ENCODE measurements around the gene WDR90. TPM values are rescaled to one million over a fixed set of nuclear protein-coding genes. Genes with fewer than 3 reads are reported as not detected.

The WDR90 gene
- total and polyA plus RNA-seq, 8 donors = 19.9 to 114 (median 30.5) TPM

DNA sequence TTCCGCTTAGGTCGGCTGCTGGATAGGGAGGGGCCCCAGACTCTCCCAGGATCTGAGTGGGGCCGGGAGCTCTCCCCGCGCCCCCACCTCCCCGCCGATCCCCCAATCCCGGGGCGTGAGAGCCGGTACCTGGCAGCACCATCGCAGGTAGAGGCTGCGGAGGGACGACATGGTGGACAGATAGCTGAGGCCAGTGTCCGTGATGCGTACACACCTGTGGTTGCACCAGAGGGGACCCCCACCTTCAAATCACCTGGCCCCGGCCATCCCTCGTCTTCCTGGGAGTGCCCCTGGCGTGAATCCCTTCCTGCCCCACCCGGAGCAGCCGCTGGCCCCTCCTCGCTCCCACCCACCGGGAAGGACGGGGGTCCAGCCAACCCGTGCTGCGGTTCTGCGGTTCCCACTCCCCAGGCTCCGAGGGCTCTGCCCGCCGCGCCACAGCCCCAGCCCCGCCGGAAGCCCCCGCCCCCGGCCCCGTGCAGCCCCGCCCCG lies 45.7 kb downstream of the WDR90 start:
- H3K27ac ChIP-seq = no peak overlapping the region
- peak overlapping the region; percentile 22 to 52 (median 32) for H3K4me3 ChIP-seq
- 0 to 3% (median 2%) methylated on average over 11 to 37 of the region's 37 CpGs for WGBS, 5 donors

DNA sequence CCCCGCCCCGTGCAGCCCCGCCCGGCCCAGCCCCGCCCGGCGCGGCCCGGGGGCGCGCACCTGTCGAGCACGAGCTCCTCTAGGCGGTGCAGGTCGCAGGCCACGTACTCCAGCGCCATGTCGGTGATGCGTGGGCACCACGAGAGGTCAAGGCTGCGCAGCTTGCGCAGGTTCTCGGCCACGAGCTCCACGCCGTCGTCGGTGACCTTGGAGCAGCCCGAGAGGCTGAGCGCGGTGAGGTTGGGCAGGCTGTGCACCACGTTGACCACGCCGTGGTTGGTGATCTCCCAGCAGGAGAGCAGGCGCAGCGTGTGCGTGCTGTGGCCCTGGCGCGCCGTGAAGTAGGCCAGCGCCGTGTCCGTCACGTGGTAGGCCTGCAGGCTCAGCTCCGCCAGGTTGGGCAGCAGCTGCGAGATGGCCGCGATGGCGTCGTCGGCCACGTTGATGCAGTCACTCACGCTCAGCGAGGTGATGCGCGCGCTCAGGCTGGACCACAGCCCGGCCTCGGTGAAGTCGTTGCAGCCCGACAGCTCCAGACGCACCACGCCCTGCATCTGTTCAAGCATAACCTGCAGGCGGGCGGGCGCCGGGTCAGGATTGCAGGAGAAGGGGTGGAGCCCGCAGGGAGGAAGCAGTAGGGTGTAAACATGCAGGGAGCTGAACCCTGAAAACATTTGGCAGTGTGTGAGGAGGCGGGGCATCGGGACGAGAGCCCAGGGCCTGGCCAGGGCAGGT lies 46.4 kb downstream of the WDR90 start:
- Histone ChIP-seq H3K4me3 (peak overlapping the region; percentile 21 to 52 (median 30)), H3K36me3 (no peaks in the 10 kb centered on the region), H3K27ac (peak overlapping the region in 2 of 5 donors; percentile 43 to 71), H3K4me1 (peaks cover 29 to 37% (median 36%) of the 10 kb centered on the region in 4 donors), H3K9me3 (no peaks in the 10 kb centered on the region), H3K27me3 (peaks cover 19 to 93% (median 61%) of the 10 kb centered on the region in 3 donors)
- 1 to 4% (median 2%) methylated on average over 3 to 69 of the region's 71 CpGs for WGBS, 5 donors
- no peak for TF ChIP-seq CTCF (IDR thresholded peaks at IDR 0.05)
- TF ChIP-seq POLR2A (IDR thresholded peaks at IDR 0.05) = no peak
- no peak for TF ChIP-seq POLR2AphosphoS5 (IDR thresholded peaks at IDR 0.05)
- no peak for TF ChIP-seq EP300 (IDR thresholded peaks at IDR 0.05)
- intact Hi-C loops (cut with DNase I; ENCODE audit: low total_unique reads) = no loop called here
- peak; percentile 76 to 82 for DNase-seq

More for the DNA sequence above, 45.7 kb downstream of the WDR90 start:
- Histone ChIP-seq H3K36me3 (no peaks in the 10 kb centered on the region), H3K27me3 (peaks cover 13 to 87% (median 55%) of the 10 kb centered on the region in 3 donors), H3K9me3 (no peaks in the 10 kb centered on the region), H3K4me1 (peaks cover 32 to 41% (median 35%) of the 10 kb centered on the region in 4 donors)
- TF ChIP-seq EP300 (IDR thresholded peaks at IDR 0.05) = no peak
- TF ChIP-seq CTCF (IDR thresholded peaks at IDR 0.05) = no peak
- TF ChIP-seq POLR2AphosphoS5 (IDR thresholded peaks at IDR 0.05) = no peak
- TF ChIP-seq POLR2A (IDR thresholded peaks at IDR 0.05) = no peak
- DNase-seq = no peak
- intact Hi-C loops (cut with DNase I; ENCODE audit: low total_unique reads) = no loop called here

- DNase-seq = no peak
- peaks cover 36 to 99% (median 82%) of the 10 kb centered on the region in 3 donors for H3K27me3 ChIP-seq
These were observed 49.9 kb downstream of the WDR90 start for GRCh38 chr16:698911-699671.

More at GRCh38 chr16:698911-699671, 49.9 kb downstream of the WDR90 start:
- Histone ChIP-seq H3K4me1 (peaks cover 25 to 37% (median 32%) of the 10 kb centered on the region in 4 donors), H3K36me3 (no peaks in the 10 kb centered on the region), H3K9me3 (no peaks in the 10 kb centered on the region), H3K27ac (no peak overlapping the region), H3K4me3 (no peak overlapping the region)
- WGBS, 5 donors = 63 to 72% (median 70%) methylated on average over 12 to 19 of the region's 19 CpGs
- TF ChIP-seq POLR2A (IDR thresholded peaks at IDR 0.05) = no peak
- no peak for TF ChIP-seq POLR2AphosphoS5 (IDR thresholded peaks at IDR 0.05)
- TF ChIP-seq EP300 (IDR thresholded peaks at IDR 0.05) = no peak
- TF ChIP-seq CTCF (IDR thresholded peaks at IDR 0.05) = no peak
- intact Hi-C loops (cut with DNase I; ENCODE audit: low total_unique reads) = no loop called here

Measured in stomach (tissue), 9 donors.